Hindlimb muscle (tissue), 1 donor: Measurements from ENCODE around the gene PTGES3. TPM values are rescaled to one million over a fixed set of nuclear protein-coding genes. Genes with fewer than 3 reads are reported as not detected.

ENCODE experiments used
- DNase-seq: peaks from one replicate; pipeline ENCODE4 v3.0.0-alpha.2; 2013
- polyA plus RNA-seq: library from polyadenylated mRNA; unstranded; fragments of 120-200 nt; gene quantifications from one replicate; pipeline ENCODE4 v1.2.1, GENCODE V29; 2013; ENCODE audit not compliant: insufficient read length

PTGES3 gene
- polyA plus RNA-seq, 1 donor = 185 TPM

- DNase-seq = peak; percentile 74
Observed at GRCh38 chr12:56628671-56629458, 59.2 kb downstream of the PTGES3 start.

GRCh38 chr12:56626701-56627100 is 61.4 kb downstream of the PTGES3 start:
- no peak for DNase-seq

- no peak for DNase-seq
Observed at GRCh38 chr12:56622535-56622934, 65.5 kb downstream of the PTGES3 start.

GRCh38 chr12:56616925-56617324 is 71.2 kb downstream of the PTGES3 start:
- DNase-seq = no peak

GRCh38 chr12:56616244-56616643 is 71.8 kb downstream of the PTGES3 start:
- no peak for DNase-seq

- DNase-seq = no peak
Observed at GRCh38 chr12:56614627-56615026, 73.5 kb downstream of the PTGES3 start.

Other genes with a start within 250 kb of the PTGES3 start
- 12.7 TPM for gene TIMELESS, start 238.9 kb downstream of the PTGES3 start, polyA plus RNA-seq
- gene MIP, start 233.6 kb downstream of the PTGES3 start, polyA plus RNA-seq = not detected
- gene SPRYD4, start 219.7 kb downstream of the PTGES3 start, polyA plus RNA-seq = 3.0 TPM
- gene GLS2, start 200.1 kb downstream of the PTGES3 start, polyA plus RNA-seq = 0.52 TPM
- 17.8 TPM for gene RBMS2, start 166.5 kb downstream of the PTGES3 start, polyA plus RNA-seq
- gene BAZ2A, start 58.0 kb downstream of the PTGES3 start, polyA plus RNA-seq = 41.9 TPM
- gene ATP5F1B, start 42.3 kb downstream of the PTGES3 start, polyA plus RNA-seq = 603 TPM
- 1,634 TPM for gene NACA, start 37.0 kb upstream of the PTGES3 start, polyA plus RNA-seq
- 11.9 TPM for gene PRIM1, start 64.0 kb upstream of the PTGES3 start, polyA plus RNA-seq
- gene HSD17B6, start 75.0 kb upstream of the PTGES3 start, polyA plus RNA-seq = 0.17 TPM
- 0.36 TPM for gene SDR9C7, start 246.1 kb upstream of the PTGES3 start, polyA plus RNA-seq